IPS-15b (cell line): ENCODE results near the gene MIDN.
"Not testable (repeated sequence)": the region's sequence is repeated elsewhere in the genome, so short reads cannot be mapped to it uniquely, and the experiment has no call there.

Experiments
- H3K27me3 ChIP-seq: one replicate; pipeline ENCODE4 v1.6.1; 2013; ENCODE audit warnings: low read length; ENCODE audit not compliant: control insufficient read depth, insufficient read depth
- H3K36me3 ChIP-seq: one replicate; pipeline ENCODE4 v1.6.1; 2013; ENCODE audit warnings: low read length; ENCODE audit not compliant: control insufficient read depth, insufficient read depth
- H3K4me1 ChIP-seq: one replicate; pipeline ENCODE4 v1.6.1; 2013; ENCODE audit warnings: mild to moderate bottlenecking, low read length; ENCODE audit not compliant: control insufficient read depth, insufficient read depth
- H3K4me3 ChIP-seq: one replicate; pipeline ENCODE4 v1.5.1; 2013; ENCODE audit warnings: low read depth, low read length
- H3K9ac ChIP-seq: one replicate; pipeline ENCODE4 v1.6.1; 2013; ENCODE audit warnings: low read depth, mild to moderate bottlenecking, low read length
- H3K9me3 ChIP-seq: one replicate; pipeline ENCODE4 v1.6.1; 2013; ENCODE audit warnings: mild to moderate bottlenecking, low read length; ENCODE audit not compliant: control insufficient read depth, insufficient read depth

Gene MIDN

DNA sequence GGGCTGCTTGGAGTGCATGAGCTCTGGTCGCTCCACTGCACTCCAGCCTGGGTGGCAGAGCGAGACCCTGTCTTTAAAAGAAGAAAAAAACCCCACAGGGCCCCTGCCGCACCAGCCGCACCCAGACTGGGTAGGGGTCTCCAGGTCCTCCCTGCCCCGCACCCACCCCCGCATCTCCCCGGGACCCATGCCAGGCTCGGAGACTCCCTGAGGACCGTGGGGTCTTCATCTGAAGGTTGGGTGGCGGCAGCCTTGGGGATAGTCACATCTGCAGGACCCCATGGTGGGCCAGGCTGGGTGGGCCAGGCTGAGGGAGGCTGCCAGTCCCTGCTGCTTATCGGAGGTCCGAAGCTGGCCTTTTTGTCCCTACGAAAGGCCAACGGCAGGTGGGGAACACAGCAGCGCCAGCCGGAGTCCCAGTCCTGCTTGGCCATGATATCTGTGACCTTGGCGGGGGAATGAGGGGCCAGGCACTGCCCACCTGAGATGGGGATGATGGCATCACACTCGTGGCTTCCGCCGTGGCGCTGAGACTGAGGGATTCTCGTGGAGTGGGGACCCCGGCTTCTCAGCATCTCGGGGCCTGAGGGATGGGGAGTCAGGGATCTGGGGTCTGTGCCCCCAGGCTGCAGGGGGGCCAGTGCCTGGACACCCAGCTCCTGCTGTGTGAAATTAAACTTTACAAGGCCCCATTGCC, 48.3 kb downstream of the MIDN start:
- Histone ChIP-seq H3K4me1 (no peaks in the 10 kb centered on the region), H3K9ac (no peak overlapping the region), H3K27me3 (no peaks in the 10 kb centered on the region), H3K36me3 (no peaks in the 10 kb centered on the region), H3K4me3 (no peak overlapping the region), H3K9me3 (no peaks in the 10 kb centered on the region)

- no peaks in the 10 kb centered on the region for H3K36me3 ChIP-seq
- H3K4me1 ChIP-seq: no peaks in the 10 kb centered on the region
- no peaks in the 10 kb centered on the region for H3K9me3 ChIP-seq
- H3K27me3 ChIP-seq: no peaks in the 10 kb centered on the region
- no peak overlapping the region for H3K4me3 ChIP-seq
- H3K9ac ChIP-seq: no peak overlapping the region
Observed at GRCh38 chr19:1298235-1298634, 49.9 kb downstream of the MIDN start.

DNA sequence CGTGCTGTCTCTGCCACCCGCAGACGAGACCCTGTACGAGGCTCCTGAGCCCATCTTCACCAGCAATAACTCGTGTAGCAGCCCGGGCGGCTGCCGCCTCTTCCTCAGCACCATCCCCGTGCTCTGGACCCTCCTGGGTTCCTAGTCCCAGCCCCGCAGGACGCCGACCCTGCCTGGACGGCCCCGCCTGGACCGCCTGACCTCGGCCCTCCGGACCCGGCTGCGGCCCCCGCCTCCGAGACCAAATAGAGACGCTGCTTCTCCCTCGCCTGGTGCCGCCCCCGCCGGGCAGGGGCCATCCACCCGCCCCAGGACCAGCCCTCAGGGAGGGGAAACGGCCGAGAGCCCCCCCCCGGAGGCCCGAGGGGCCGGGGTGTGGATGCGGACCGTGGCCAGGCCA, 51.4 kb downstream of the MIDN start:
- Histone ChIP-seq H3K9ac (no peak overlapping the region), H3K9me3 (no peaks in the 10 kb centered on the region), H3K36me3 (no peaks in the 10 kb centered on the region), H3K4me3 (no peak overlapping the region), H3K4me1 (no peaks in the 10 kb centered on the region), H3K27me3 (no peaks in the 10 kb centered on the region)

GRCh38 chr19:1300744-1301490, 52.5 kb downstream of the MIDN start:
- Histone ChIP-seq H3K4me1 (no peaks in the 10 kb centered on the region), H3K36me3 (no peaks in the 10 kb centered on the region), H3K4me3 (no peak overlapping the region), H3K27me3 (no peaks in the 10 kb centered on the region), H3K9me3 (no peaks in the 10 kb centered on the region), H3K9ac (no peak overlapping the region)

- Histone ChIP-seq H3K9me3 (no peaks in the 10 kb centered on the region), H3K9ac (no peak overlapping the region), H3K4me1 (no peaks in the 10 kb centered on the region), H3K36me3 (no peaks in the 10 kb centered on the region), H3K27me3 (no peaks in the 10 kb centered on the region), H3K4me3 (no peak overlapping the region)
Observed at GRCh38 chr19:1302533-1303239, 54.3 kb downstream of the MIDN start.

DNA sequence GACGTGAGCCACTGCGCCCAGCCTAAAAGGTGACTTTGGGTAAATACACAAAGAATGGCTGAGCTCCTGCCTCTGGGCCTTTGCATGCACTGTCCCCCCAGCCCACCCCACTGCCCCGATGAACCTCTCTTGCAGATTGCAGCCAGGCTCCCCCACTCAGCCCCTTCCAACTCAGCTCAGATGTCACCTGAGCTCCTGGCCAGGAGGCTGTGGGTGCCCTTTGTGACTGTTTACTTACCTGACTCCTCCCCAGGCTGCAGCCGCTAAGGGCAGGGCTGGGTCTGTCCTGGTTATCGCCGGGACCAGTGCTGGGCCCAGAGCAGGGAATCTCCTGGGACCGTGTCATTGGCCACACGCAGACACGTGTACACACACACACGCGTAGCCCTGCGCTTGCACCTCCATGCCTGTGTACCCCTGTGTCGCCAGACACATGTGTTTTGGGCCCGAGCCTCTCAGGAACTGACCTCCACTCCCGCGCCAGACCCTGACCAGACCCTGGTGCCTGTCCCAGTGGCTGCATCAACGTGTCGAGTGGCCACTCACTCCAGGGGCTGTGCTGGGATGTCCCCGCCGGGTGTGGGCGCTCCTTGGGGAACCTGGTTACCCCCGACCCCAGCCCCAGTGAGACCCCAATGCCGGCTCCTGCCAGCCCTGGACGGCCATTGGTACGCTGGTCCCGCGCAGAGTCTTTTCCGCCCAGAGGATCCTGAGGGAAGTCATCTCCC, 56.0 kb downstream of the MIDN start:
- no peaks in the 10 kb centered on the region for H3K9me3 ChIP-seq
- H3K36me3 ChIP-seq: no peaks in the 10 kb centered on the region
- H3K4me1 ChIP-seq: no peaks in the 10 kb centered on the region
- no peak overlapping the region for H3K9ac ChIP-seq
- H3K27me3 ChIP-seq: no peaks in the 10 kb centered on the region
- no peak overlapping the region for H3K4me3 ChIP-seq

DNA sequence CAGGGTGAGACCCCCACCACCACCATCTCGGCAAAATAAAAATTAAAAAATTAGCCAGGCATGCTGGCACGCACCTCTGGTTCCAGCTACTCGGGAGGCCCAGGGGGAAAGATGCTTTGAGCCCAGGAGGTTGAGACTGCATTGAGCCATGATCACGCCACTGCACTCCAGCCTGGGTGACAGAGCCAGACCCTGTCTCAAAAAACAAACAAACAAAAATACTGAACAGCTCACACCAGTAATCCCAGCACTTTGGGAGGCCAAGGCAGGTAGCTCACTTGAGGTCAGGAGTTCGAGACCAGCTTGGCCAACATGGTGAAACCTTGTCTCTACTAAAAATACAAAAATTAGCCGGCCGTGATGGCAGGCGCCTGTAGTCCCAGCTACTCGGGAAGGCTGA, 57.0 kb downstream of the MIDN start:
- not testable (repeated sequence) for H3K9me3 ChIP-seq, H3K9ac ChIP-seq, H3K4me3 ChIP-seq, H3K36me3 ChIP-seq, H3K4me1 ChIP-seq, H3K27me3 ChIP-seq

DNA sequence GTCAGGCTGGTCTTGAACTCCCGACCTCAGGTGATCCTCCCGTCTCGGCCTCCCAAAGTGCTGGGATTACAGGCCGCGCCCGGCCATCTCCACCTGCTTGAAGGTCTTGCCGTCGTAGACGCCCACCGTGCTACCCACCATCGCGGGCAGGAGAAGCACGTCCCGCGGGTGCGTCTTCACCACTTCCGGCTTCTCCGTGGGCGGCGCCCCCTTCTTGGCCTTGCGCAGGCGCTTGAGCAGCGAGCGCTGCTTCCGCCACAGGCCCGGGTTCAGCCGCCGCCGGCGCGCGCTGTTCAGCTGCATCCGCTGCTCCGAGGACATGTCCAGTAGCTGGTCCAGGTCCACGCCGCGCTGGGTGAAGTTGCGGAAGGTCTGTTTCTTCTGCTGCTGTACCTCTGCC, 58.9 kb downstream of the MIDN start:
- no peaks in the 10 kb centered on the region for H3K4me1 ChIP-seq

DNA sequence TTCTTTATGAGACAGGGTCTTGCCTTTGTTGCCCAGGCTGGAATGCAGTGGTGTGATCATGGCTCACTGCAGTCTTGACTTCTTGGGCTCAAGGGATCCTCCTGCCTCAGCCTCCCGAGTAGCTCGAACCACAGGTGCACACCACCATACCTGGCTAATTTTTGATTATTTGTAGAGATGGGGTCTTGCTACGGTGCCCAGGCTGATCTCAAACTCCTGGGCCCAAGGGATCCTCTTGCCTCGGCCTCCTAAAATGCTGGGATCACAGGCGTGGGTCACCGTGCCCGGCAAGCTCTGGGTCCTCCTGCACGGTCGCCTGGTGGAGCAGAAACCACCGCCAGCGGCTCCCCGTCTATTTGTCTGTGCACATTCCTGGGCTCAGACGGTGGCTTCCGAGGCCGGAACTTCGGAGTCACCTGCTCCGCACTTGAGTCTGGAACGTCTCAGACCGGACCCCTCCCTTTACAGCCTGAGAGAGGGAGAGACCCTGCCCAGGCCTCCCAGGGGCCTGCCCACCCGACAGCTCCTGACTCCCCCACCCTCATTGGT, 59.4 kb downstream of the MIDN start:
- no peaks in the 10 kb centered on the region for H3K36me3 ChIP-seq
- no peaks in the 10 kb centered on the region for H3K9me3 ChIP-seq
- H3K4me1 ChIP-seq: no peaks in the 10 kb centered on the region
- H3K4me3 ChIP-seq: no peak overlapping the region
- H3K9ac ChIP-seq: no peak overlapping the region
- H3K27me3 ChIP-seq: no peaks in the 10 kb centered on the region

More for the DNA sequence above, 58.9 kb downstream of the MIDN start:
- Histone ChIP-seq H3K9ac (no peak overlapping the region), H3K9me3 (no peaks in the 10 kb centered on the region), H3K36me3 (no peaks in the 10 kb centered on the region), H3K4me3 (no peak overlapping the region), H3K27me3 (no peaks in the 10 kb centered on the region)

DNA sequence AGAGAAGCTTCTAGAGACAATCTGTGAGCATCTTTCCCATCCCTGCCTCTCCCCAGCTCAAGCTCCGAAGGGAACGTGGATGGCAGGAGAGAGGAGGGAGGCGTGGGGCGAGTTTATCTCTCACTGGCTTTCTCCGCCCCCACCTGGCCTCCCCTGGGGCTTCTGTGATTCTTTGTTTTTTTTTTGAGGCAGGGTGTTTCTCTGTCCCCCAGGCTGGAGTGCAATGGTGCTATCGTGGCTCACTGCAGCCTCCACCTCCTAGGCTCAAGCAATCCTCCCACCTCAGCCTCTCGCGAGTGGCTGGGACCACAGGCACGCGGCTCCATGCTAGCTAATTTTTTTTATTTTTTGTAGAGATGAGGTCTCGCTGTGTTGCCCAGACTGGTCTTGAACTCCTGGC, 60.3 kb downstream of the MIDN start:
- no peak overlapping the region for H3K4me3 ChIP-seq
- no peaks in the 10 kb centered on the region for H3K4me1 ChIP-seq
- no peak overlapping the region for H3K9ac ChIP-seq
- H3K27me3 ChIP-seq: no peaks in the 10 kb centered on the region
- H3K36me3 ChIP-seq: no peaks in the 10 kb centered on the region
- H3K9me3 ChIP-seq: no peaks in the 10 kb centered on the region
